HL-60 (cell line): Measurements from ENCODE around the gene LMAN1.

Source experiments
- GABPA ChIP-seq: IDR thresholded peaks from 2 replicates; pipeline ENCODE4 v1.6.1; 2012; ENCODE audit warnings: low read depth
- POLR2AphosphoS5 ChIP-seq: IDR thresholded peaks from 2 replicates; pipeline ENCODE4 v1.6.1; 2012; ENCODE audit warnings: low read depth
- REST ChIP-seq: IDR thresholded peaks from 2 replicates; pipeline ENCODE4 v1.6.1; 2012; ENCODE audit warnings: low read depth; ENCODE audit not compliant: insufficient replicate concordance
- SPI1 ChIP-seq: IDR thresholded peaks from 2 replicates; pipeline ENCODE4 v1.6.1; 2012; ENCODE audit warnings: low read depth, mild to moderate bottlenecking, borderline replicate concordance
- TF ChIP-seq, protein P1 (sequence below): IDR thresholded peaks from one replicate; pipeline ENCODE4 v1.5.1; 2011; ENCODE audit warnings: low read length, control low read depth, inconsistent platforms; ENCODE audit not compliant: insufficient read depth

DNA sequence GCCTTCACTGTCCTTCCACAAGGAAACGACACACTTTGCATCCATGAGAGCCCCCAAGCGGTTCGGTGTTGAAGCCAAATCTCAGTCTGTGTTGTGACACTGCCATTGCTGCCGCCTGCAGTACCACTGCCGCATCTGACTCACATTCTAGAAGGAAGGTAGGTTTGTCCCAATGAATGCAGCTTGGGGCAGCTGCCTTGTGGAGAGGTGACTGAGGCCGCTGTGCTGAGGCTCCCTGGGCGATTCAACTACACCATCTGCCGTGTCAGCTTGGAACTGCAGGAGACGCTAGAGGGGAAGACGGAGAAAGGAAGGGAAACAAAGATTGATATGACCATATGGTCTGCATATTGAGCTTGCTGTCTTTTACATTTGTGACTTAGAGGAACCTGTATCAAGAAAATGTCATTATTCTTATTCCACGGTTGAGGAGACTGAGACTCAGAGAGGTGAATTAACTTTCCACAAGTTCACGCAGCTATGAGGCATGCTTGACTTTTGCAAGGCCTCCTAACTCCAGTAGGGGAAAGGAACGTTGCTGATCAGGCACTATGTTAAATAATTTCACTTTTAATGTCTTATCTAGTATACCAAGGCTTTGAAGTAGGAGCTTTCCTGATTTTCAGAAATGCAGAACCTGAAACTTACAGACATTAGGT, 43.5 kb upstream of the LMAN1 start:
- TF ChIP-seq, protein P1, sequence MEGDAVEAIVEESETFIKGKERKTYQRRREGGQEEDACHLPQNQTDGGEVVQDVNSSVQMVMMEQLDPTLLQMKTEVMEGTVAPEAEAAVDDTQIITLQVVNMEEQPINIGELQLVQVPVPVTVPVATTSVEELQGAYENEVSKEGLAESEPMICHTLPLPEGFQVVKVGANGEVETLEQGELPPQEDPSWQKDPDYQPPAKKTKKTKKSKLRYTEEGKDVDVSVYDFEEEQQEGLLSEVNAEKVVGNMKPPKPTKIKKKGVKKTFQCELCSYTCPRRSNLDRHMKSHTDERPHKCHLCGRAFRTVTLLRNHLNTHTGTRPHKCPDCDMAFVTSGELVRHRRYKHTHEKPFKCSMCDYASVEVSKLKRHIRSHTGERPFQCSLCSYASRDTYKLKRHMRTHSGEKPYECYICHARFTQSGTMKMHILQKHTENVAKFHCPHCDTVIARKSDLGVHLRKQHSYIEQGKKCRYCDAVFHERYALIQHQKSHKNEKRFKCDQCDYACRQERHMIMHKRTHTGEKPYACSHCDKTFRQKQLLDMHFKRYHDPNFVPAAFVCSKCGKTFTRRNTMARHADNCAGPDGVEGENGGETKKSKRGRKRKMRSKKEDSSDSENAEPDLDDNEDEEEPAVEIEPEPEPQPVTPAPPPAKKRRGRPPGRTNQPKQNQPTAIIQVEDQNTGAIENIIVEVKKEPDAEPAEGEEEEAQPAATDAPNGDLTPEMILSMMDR: peak; percentile 95
- TF ChIP-seq POLR2AphosphoS5 (no peak), GABPA (no peak), REST (no peak), SPI1 (no peak)
